Fibroblast of lung (primary cell): Measurements from ENCODE around the gene MTERF4.

Experiments used
- CTCF ChIP-seq, 2 donors: IDR thresholded peaks in 1 of 2; conservative IDR thresholded peaks in 1 of 2; 1 replicate in 1 of 2; 2 replicates in 1 of 2; pipeline ENCODE4 v1.5.1; 2011 to 2012; ENCODE audit warnings: low read length in 2 of 2, control low read depth in 1 of 2, inconsistent platforms in 1 of 2, low read depth in 1 of 2, mild to moderate bottlenecking in 1 of 2
- EZH2 ChIP-seq: IDR thresholded peaks from 2 replicates; pipeline ENCODE4 v1.5.1; 2012; ENCODE audit warnings: low read length, control low read depth, mild to moderate bottlenecking; ENCODE audit errors: missing control alignments

DNA sequence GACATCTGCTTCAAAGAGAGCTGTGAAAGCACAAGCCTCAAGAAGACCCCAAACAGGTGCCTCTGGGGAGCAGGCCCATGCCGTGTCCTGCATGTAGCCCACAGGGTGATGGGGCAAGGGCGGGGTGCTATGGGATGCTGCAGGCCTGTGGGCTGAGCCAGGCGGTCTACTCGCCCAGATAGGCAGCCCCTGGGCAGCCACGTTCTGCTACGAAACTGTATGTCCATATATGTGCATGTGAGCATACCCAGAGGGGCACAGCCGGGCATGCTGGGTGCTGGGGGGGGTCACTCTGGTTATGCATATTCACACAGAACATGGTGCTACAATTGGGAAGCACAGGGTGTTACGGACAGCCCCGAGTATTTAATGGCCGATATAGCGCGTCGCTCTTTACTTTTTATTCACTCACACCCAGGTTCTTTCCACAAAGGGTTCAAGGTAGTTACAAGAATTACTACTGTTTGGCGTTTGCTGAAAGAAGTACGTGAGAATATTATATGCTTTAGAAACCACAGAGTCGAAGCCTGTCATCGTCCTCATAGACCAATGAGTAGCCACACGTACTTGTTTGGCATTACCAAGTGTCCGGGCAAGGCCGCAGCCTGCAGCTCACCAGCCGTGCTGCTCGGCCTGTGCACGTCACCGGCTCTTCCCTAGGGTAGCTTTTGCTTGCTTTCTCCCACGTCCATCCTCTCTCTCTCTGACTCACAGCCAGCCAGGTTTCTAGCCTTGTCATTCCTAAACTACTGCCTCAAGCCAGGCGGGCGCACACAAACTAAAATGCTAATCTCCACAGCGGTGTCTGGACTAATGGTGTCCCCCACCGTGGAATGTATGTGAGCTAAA, 14.4 kb downstream of the MTERF4 start:
- no peak for TF ChIP-seq CTCF (conservative IDR thresholded peaks at IDR 0.05 in 1 of 2, IDR thresholded peaks at IDR 0.05 in 1 of 2; ENCODE audit: low read depth in 1 of 2, low read length in 2 of 2)
- TF ChIP-seq EZH2 = no peak
